Measurements from ENCODE around the gene CXCL10. TPM values are rescaled to one million over a fixed set of nuclear protein-coding genes. Genes with fewer than 3 reads are reported as not detected.
A peak's percentile ranks its signal among the peaks of the same experiment; 100 is the strongest.

CXCL10 gene
- total and polyA plus RNA-seq, 4 donors = 1.3 to 18.6 (median 2.8) TPM

DNA sequence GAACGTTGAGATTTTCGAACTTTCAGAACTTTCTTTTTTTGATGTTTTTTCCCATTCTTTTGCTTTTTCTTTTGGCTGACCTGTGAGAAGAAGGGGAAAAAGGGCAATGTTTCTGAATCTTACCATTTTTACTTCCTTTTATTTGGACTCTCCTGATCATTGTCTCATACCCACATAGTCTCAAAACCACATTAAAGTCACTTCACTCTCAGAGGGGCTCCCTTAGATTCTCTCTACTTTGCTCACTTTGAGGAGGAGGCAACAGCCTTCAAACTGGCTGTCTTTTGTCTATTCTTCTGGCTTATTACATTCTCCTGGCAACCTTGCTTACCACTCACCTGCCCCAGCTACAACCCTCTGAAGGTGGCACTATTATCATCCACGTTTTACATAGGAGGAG lies 19.7 kb downstream of the CXCL10 start:
- Histone ChIP-seq H3K27ac (ENCODE audit: low read depth in 1 of 2, low read length in 1 of 2) (no peak overlapping the region), H3K27me3 (ENCODE audit: control insufficient read depth in 3 of 3, insufficient read depth in 3 of 3, low read length in 2 of 3) (peaks cover 0 to 10% (median 4%) of the 10 kb centered on the region in 3 donors), H3K9ac (ENCODE audit: insufficient read depth in 1 of 2, low read length in 2 of 2) (no peak overlapping the region), H3K4me3 (no peak overlapping the region), H3K9me3 (ENCODE audit: control insufficient read depth in 4 of 4, insufficient read depth in 3 of 4, low read length in 3 of 4) (no peaks in the 10 kb centered on the region), H3K4me1 (ENCODE audit: control insufficient read depth in 5 of 5, insufficient read depth in 5 of 5, low read length in 5 of 5) (no peaks in the 10 kb centered on the region), H3K36me3 (ENCODE audit: control insufficient read depth in 4 of 4, insufficient read depth in 4 of 4, low read length in 4 of 4) (no peaks in the 10 kb centered on the region)
- DNase-seq (no peak), ATAC-seq (ENCODE audit: insufficient read depth, low FRiP score) (no peak)
- 78 to 86% methylated on average over 3 of the region's 3 CpGs for WGBS, 2 donors
- TF ChIP-seq, protein P1, sequence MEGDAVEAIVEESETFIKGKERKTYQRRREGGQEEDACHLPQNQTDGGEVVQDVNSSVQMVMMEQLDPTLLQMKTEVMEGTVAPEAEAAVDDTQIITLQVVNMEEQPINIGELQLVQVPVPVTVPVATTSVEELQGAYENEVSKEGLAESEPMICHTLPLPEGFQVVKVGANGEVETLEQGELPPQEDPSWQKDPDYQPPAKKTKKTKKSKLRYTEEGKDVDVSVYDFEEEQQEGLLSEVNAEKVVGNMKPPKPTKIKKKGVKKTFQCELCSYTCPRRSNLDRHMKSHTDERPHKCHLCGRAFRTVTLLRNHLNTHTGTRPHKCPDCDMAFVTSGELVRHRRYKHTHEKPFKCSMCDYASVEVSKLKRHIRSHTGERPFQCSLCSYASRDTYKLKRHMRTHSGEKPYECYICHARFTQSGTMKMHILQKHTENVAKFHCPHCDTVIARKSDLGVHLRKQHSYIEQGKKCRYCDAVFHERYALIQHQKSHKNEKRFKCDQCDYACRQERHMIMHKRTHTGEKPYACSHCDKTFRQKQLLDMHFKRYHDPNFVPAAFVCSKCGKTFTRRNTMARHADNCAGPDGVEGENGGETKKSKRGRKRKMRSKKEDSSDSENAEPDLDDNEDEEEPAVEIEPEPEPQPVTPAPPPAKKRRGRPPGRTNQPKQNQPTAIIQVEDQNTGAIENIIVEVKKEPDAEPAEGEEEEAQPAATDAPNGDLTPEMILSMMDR (IDR thresholded peaks at IDR 0.05; ENCODE audit: control extremely low read depth, extremely low read depth) = no peak

DNA sequence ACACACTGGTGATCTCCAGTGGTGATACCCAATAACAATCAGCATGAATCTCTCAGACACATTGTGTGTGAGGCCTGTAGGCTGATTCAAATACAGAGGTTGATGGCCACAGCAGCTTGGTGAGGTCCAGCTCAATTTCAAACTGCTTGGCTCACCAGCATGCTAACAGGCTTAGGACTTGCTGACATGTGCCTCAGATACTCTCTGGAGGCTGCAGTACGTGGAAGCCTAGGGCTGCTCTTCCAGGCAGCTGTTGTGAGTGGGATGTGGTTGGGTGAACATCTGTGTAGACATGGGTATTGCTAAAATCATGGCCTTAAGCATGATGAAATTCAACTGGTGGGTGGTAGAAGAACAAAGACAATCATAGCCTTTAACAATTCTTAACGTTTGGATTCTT lies 20.3 kb downstream of the CXCL10 start:
- H3K27me3 ChIP-seq (ENCODE audit: control insufficient read depth in 3 of 3, insufficient read depth in 3 of 3, low read length in 2 of 3) = peaks cover 0 to 10% (median 4%) of the 10 kb centered on the region in 3 donors
- H3K4me3 ChIP-seq = no peak overlapping the region
- H3K9me3 ChIP-seq (ENCODE audit: control insufficient read depth in 4 of 4, insufficient read depth in 3 of 4, low read length in 3 of 4) = no peaks in the 10 kb centered on the region
- H3K4me1 ChIP-seq (ENCODE audit: control insufficient read depth in 5 of 5, insufficient read depth in 5 of 5, low read length in 5 of 5) = no peaks in the 10 kb centered on the region
- DNase-seq (no peak), ATAC-seq (ENCODE audit: insufficient read depth, low FRiP score) (no peak)
- H3K36me3 ChIP-seq (ENCODE audit: control insufficient read depth in 4 of 4, insufficient read depth in 4 of 4, low read length in 4 of 4) = no peaks in the 10 kb centered on the region
- WGBS, 2 donors = 36 to 52% methylated on average over 2 of the region's 2 CpGs
- no peak overlapping the region for H3K9ac ChIP-seq (ENCODE audit: insufficient read depth in 1 of 2, low read length in 2 of 2)
- TF ChIP-seq, protein P1 (IDR thresholded peaks at IDR 0.05; ENCODE audit: control extremely low read depth, extremely low read depth) = no peak
- H3K27ac ChIP-seq (ENCODE audit: low read depth in 1 of 2, low read length in 1 of 2) = no peak overlapping the region

DNA sequence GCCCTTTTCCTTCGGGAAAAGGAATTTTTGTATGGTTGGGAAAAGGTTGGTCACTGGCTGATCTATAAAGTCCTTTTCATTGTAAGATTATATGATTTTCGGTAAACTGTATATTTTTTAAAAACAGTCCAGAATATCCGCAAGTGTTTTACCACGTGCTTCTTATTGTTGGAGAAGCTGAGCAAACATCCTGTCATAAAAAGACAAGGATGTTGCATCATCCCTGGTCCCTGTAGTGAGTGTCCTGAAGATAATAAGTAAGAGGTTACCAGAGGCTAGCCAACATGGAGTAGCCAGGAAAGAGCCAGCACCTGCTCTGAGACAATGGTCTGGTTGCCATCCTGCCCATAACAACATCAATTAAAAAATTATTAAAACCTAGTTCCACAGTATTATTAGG lies 21.1 kb downstream of the CXCL10 start:
- WGBS, 2 donors = 47 to 58% methylated on average over 4 of the region's 4 CpGs
- DNase-seq (no peak), ATAC-seq (ENCODE audit: insufficient read depth, low FRiP score) (no peak)
- Histone ChIP-seq H3K4me1 (ENCODE audit: control insufficient read depth in 5 of 5, insufficient read depth in 5 of 5, low read length in 5 of 5) (no peaks in the 10 kb centered on the region), H3K9ac (ENCODE audit: insufficient read depth in 1 of 2, low read length in 2 of 2) (no peak overlapping the region), H3K27me3 (ENCODE audit: control insufficient read depth in 3 of 3, insufficient read depth in 3 of 3, low read length in 2 of 3) (peaks cover 0 to 10% (median 4%) of the 10 kb centered on the region in 3 donors), H3K9me3 (ENCODE audit: control insufficient read depth in 4 of 4, insufficient read depth in 3 of 4, low read length in 3 of 4) (no peaks in the 10 kb centered on the region), H3K27ac (ENCODE audit: low read depth in 1 of 2, low read length in 1 of 2) (peak overlapping the region in 1 of 2 donors; percentile 66), H3K36me3 (ENCODE audit: control insufficient read depth in 4 of 4, insufficient read depth in 4 of 4, low read length in 4 of 4) (no peaks in the 10 kb centered on the region), H3K4me3 (no peak overlapping the region)
- TF ChIP-seq, protein P1 (IDR thresholded peaks at IDR 0.05; ENCODE audit: control extremely low read depth, extremely low read depth) = no peak

DNA sequence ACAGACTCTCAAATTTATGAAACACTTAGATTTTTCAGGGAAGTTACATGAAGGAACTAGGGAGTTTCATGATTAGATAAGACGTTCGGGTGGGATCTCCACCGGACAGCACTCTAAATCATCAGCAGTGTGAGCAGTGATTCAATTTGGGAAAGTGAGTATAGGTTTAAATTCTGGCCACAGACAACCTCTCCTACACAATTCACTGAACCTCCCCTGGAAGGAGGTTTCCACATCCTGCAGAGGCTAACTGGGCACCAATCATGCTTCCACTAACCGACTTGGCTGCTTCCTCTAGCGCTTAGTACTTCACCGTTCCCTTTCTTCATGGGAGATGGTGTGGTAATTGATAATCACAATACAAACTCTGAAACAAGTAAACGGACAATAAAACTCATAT lies 21.6 kb downstream of the CXCL10 start:
- ATAC-seq (ENCODE audit: insufficient read depth, low FRiP score) = no peak
- WGBS, 2 donors = 49 to 73% methylated on average over 7 of the region's 7 CpGs

More for the DNA sequence above, 21.6 kb downstream of the CXCL10 start:
- H3K4me3 ChIP-seq = no peak overlapping the region
- no peaks in the 10 kb centered on the region for H3K4me1 ChIP-seq (ENCODE audit: control insufficient read depth in 5 of 5, insufficient read depth in 5 of 5, low read length in 5 of 5)
- H3K36me3 ChIP-seq (ENCODE audit: control insufficient read depth in 4 of 4, insufficient read depth in 4 of 4, low read length in 4 of 4) = no peaks in the 10 kb centered on the region
- H3K27ac ChIP-seq (ENCODE audit: low read depth in 1 of 2, low read length in 1 of 2) = peak overlapping the region in 1 of 2 donors; percentile 66
- no peak overlapping the region for H3K9ac ChIP-seq (ENCODE audit: insufficient read depth in 1 of 2, low read length in 2 of 2)
- DNase-seq = no peak
- peaks cover 0 to 10% (median 4%) of the 10 kb centered on the region in 3 donors for H3K27me3 ChIP-seq (ENCODE audit: control insufficient read depth in 3 of 3, insufficient read depth in 3 of 3, low read length in 2 of 3)
- TF ChIP-seq, protein P1 (IDR thresholded peaks at IDR 0.05; ENCODE audit: control extremely low read depth, extremely low read depth) = no peak
- H3K9me3 ChIP-seq (ENCODE audit: control insufficient read depth in 4 of 4, insufficient read depth in 3 of 4, low read length in 3 of 4) = no peaks in the 10 kb centered on the region

Data from lung (tissue), 12 donors.